IPS-18a (cell line): ENCODE results near the gene TNFRSF1B.

Source experiments
- H3K27ac ChIP-seq: one replicate; pipeline ENCODE4 v1.5.1; 2013; ENCODE audit warnings: low read length
- H3K27me3 ChIP-seq: one replicate; pipeline ENCODE4 v1.6.1; 2013; ENCODE audit warnings: mild to moderate bottlenecking, low read length; ENCODE audit not compliant: control insufficient read depth, insufficient read depth
- H3K36me3 ChIP-seq: one replicate; pipeline ENCODE4 v1.6.1; 2013; ENCODE audit warnings: low read depth, low read length; ENCODE audit not compliant: control insufficient read depth
- H3K4me1 ChIP-seq: one replicate; pipeline ENCODE4 v1.6.1; 2013; ENCODE audit warnings: low read depth, low read length; ENCODE audit not compliant: control insufficient read depth
- H3K4me3 ChIP-seq: one replicate; pipeline ENCODE4 v1.5.1; 2013; ENCODE audit warnings: low read length
- H3K9ac ChIP-seq: one replicate; pipeline ENCODE4 v1.6.1; 2013; ENCODE audit warnings: mild to moderate bottlenecking, low read length, moderate library complexity
- H3K9me3 ChIP-seq: one replicate; pipeline ENCODE4 v1.6.1; 2013; ENCODE audit warnings: low read depth, low read length; ENCODE audit not compliant: control insufficient read depth

TNFRSF1B gene

DNA sequence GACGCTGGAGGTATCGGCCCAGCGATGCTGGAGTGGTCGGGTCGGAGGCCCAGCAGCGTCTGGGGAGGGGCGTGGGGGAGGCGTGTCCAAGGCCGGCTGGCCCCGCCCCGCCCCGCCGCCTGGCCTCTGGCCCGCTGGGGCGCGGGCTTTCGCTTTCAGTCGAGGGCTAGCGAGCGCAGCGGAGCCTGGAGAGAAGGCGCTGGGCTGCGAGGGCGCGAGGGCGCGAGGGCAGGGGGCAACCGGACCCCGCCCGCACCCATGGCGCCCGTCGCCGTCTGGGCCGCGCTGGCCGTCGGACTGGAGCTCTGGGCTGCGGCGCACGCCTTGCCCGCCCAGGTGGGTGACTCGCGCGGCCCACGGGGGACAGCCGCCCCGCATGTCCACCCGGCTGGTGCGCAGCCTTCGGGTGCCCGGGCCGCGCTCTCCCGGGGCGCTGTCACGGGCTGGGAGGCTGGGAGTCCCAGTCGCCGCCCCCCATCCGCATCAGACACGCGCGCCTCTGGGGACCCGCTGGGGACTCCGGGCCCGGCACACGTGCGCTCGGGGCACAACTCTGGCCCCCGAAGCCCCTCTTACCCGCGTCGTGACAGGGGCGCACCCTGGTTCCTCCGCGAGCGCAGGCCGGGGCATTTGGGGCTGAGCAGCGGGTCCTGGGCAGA, at the start of gene TNFRSF1B:
TNFRSF1B (plus strand) TSS at position 158 of the 659 bp plus-strand sequence; CDS start at position 259, 101 bp downstream.
- H3K4me3 ChIP-seq: peak within 1 kb of the TSS; percentile 36
- H3K9me3 ChIP-seq: no peaks in the 10 kb centered on the region
- H3K9ac ChIP-seq: no peak within 1 kb of the TSS
- H3K27ac ChIP-seq: no peak within 1 kb of the TSS
- H3K4me1 ChIP-seq: peaks cover 4% of the 10 kb centered on the region
- H3K36me3 ChIP-seq: no peaks in the 10 kb centered on the region
- H3K27me3 ChIP-seq: peaks cover 53% of the 10 kb centered on the region

DNA sequence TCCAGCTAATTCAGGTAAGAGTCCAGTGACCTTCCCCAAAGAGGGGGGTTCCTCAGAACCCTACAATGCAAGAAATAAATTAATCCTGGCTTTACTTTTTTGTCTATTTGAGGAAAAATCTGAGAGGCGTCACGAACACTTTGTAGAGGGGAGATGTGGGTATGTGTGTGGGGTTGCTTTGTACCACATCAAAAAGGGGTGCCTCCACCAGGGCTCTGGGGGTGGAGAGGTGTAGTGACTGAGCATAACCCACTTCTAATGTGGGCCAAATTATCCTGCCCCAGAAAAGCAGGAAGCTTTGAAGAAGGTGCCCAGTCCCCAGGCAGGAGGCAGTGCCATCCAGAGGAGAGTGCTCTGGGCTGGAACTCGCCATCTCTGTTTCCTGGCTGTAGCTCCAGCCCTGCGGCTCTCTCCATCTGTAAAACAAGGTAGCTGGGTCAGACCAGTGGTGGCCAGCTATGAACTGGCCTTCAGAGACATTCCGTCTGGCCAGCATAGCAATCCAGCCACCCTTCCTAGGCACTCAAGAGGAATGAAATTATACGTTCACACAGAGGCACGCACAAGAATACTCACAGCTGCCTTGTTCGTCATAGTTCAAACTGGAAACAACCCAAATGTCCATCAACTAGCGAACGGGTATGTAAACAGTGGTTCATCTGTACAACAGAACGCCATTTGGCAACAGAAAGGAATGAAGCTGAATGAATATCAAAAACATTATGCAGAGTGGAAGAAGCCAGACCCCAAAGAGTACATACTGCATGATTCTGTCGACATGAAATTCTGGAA, 45.4 kb upstream of the TNFRSF1B start:
- Histone ChIP-seq H3K4me1 (no peaks in the 10 kb centered on the region), H3K9ac (no peak overlapping the region), H3K27me3 (no peaks in the 10 kb centered on the region), H3K36me3 (peaks cover 23% of the 10 kb centered on the region), H3K9me3 (no peaks in the 10 kb centered on the region), H3K4me3 (no peak overlapping the region), H3K27ac (no peak overlapping the region)

DNA sequence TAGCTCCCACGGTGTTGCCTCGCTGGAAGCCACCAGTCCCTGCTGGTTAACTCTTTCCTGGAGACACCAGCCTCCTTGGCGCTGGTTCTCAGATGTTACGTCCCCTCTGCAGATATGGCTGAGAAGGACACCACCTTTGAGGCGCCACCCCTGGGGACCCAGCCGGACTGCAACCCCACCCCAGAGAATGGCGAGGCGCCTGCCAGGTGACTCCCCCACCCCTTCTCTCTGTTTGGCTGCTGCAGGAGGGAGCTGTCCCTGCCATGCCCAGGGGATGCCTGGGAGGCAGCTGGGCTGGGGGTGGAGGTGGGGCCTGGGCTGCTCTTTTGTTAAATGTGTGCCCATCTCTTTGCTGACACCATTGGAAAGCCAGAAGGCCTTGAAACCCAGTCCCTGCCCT, 43.6 kb upstream of the TNFRSF1B start:
- Histone ChIP-seq H3K4me3 (no peak overlapping the region), H3K27me3 (no peaks in the 10 kb centered on the region), H3K9ac (no peak overlapping the region), H3K4me1 (no peaks in the 10 kb centered on the region), H3K36me3 (peaks cover 19% of the 10 kb centered on the region), H3K9me3 (no peaks in the 10 kb centered on the region), H3K27ac (no peak overlapping the region)

DNA sequence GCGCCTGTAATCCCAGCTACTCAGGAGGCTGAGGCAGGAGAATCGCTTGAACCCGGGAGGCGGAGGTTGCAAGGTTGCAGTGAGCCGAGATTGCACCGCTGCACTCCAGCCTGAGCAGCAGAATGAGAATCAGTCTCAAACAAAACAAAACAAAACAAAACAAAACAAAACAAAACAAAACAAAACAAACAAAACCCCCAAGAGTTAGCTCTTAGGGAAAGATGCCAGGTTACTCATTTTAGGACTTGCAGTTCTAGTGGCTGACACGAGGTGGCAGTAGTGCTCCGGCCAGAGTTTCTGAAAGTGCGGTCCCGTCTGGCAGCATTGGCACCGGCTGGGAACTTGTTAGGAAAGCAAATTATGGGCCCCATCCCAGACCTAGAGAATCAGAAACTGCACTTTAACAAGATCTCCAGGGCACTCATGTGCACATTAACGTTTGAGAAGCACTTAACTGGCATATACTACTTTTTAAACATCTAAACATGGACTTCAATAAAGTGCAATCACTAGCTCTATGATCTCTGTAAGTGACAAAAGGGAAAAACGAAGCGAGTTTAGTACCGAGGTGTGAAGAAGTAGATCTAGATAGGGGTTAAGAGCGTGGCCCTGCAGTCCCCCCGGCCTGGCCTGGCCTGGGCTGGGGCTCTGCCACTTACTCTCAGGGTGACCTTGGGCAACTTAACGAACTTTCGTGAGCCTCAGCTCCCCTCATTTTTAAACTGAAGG, 41.9 kb upstream of the TNFRSF1B start:
- no peaks in the 10 kb centered on the region for H3K4me1 ChIP-seq
- H3K9ac ChIP-seq: no peak overlapping the region
- H3K4me3 ChIP-seq: no peak overlapping the region
- no peak overlapping the region for H3K27ac ChIP-seq
- H3K9me3 ChIP-seq: no peaks in the 10 kb centered on the region
- peaks cover 20% of the 10 kb centered on the region for H3K36me3 ChIP-seq
- H3K27me3 ChIP-seq: no peaks in the 10 kb centered on the region

DNA sequence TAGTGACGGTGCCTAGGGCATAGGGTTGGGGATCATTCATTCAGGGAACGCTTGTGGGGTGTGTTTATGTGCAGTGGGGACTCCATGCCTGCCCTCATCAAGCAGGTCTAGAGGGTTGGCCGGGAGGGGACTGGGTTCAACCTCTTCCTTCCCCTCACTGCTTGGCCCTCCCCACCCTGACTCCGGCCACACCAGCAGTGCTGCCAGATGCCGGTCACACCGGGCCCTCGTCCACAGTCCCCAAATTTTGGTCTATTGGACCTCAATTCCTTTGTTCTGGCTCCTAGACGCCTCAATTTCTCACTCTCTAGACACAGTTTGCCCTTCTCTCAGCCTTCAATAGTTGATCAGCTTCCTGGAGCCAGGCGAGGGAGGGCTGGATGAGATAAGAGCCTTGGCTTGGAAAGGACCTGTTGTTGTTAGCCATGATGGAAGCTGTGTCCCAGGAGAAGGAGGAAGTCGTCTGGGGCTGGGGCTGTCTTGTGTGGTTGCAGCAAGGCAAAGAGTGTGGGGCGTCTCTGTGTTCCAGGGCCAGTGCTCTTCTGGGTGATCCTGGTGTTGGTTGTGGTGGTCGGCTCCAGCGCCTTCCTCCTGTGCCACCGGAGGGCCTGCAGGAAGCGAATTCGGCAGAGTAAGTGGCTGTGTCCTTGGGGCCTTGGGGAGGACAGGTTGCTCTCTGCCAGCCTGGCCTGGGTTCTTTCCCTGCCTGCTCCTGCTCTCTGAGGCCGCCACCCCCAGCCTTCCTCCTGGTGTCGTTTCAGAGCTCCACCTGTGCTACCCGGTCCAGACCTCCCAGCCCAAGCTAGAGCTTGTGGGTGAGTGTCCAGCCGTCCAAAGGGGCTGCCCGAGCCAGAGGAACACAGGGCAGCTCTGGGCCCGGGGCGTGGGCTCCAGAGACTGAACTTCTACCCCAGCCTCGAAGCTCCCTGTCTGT, 41.1 kb upstream of the TNFRSF1B start:
- H3K9ac ChIP-seq: no peak overlapping the region
- H3K27me3 ChIP-seq: no peaks in the 10 kb centered on the region
- H3K27ac ChIP-seq: no peak overlapping the region
- H3K9me3 ChIP-seq: no peaks in the 10 kb centered on the region
- H3K4me1 ChIP-seq: no peaks in the 10 kb centered on the region
- peaks cover 15% of the 10 kb centered on the region for H3K36me3 ChIP-seq
- no peak overlapping the region for H3K4me3 ChIP-seq

- H3K4me3 ChIP-seq: no peak overlapping the region
- H3K9ac ChIP-seq: no peak overlapping the region
- H3K36me3 ChIP-seq: peaks cover 6% of the 10 kb centered on the region
These were observed 40.0 kb upstream of the TNFRSF1B start for GRCh38 chr1:12126781-12127180.

GRCh38 chr1:12127206-12127810, 39.5 kb upstream of the TNFRSF1B start:
- no peak overlapping the region for H3K9ac ChIP-seq

More at GRCh38 chr1:12126781-12127180, 40.0 kb upstream of the TNFRSF1B start:
- Histone ChIP-seq H3K27me3 (no peaks in the 10 kb centered on the region), H3K9me3 (no peaks in the 10 kb centered on the region), H3K4me1 (no peaks in the 10 kb centered on the region), H3K27ac (no peak overlapping the region)

DNA sequence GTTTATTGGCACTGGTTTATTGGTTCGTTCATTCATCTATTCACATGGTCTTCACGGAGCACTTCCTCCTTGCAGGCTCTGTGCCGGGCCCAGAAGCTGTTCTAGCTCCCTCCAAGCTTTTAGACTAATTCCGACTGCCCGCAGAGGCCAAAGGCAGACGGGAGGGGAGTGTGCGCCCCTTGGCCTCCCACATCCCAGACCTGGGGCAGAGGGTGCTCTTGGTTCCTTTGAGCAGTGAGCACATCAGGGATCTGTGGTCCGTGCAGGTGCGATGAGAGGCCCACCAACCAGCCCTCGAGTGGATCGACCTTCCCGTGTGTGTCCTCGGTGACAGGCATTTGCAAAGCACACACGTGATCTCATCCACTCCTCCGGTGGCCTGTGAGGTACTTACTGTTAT, 38.7 kb upstream of the TNFRSF1B start:
- Histone ChIP-seq H3K4me3 (no peak overlapping the region), H3K9ac (no peak overlapping the region), H3K9me3 (no peaks in the 10 kb centered on the region), H3K36me3 (peaks cover 6% of the 10 kb centered on the region), H3K27me3 (no peaks in the 10 kb centered on the region), H3K4me1 (no peaks in the 10 kb centered on the region), H3K27ac (no peak overlapping the region)

More at GRCh38 chr1:12127206-12127810, 39.5 kb upstream of the TNFRSF1B start:
- H3K27ac ChIP-seq: no peak overlapping the region
- H3K9me3 ChIP-seq: no peaks in the 10 kb centered on the region
- H3K27me3 ChIP-seq: no peaks in the 10 kb centered on the region
- peaks cover 6% of the 10 kb centered on the region for H3K36me3 ChIP-seq
- H3K4me1 ChIP-seq: no peaks in the 10 kb centered on the region
- H3K4me3 ChIP-seq: no peak overlapping the region

GRCh38 chr1:12129624-12130023, 37.2 kb upstream of the TNFRSF1B start:
- H3K36me3 ChIP-seq: peaks cover 6% of the 10 kb centered on the region
- no peaks in the 10 kb centered on the region for H3K4me1 ChIP-seq
- H3K9me3 ChIP-seq: no peaks in the 10 kb centered on the region
- no peaks in the 10 kb centered on the region for H3K27me3 ChIP-seq
- no peak overlapping the region for H3K4me3 ChIP-seq
- H3K27ac ChIP-seq: no peak overlapping the region
- no peak overlapping the region for H3K9ac ChIP-seq

DNA sequence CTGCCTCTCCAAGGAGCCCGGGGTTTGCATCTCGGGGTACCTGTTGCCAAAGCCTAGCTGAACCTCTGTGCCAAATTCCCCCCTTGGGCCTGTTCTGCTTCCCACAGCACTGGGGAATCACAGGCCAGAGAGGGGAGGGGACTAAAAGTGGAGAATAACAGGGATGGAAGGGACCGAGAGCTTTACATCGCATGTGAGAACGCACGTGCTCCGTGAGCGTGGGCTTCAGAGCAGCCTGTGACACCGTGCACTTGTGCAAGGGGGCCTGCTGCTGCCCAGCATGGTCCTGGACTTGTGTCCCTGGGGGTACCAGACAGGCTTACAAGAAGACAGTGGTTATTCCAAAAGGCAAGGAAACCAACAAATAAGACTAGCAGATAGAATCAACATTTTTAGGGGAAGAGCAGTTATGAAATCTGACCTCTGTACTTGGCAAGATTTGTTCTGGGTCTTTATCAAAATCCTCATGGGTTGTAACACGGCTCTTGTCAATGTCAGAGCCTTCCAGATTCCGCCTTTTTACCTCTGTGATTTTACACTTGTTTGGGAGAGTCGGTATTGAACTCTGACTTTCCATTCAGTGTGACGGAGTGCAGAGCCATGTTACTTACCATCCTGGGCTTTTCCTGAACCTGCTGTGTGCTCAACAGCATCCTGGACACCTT, 36.2 kb upstream of the TNFRSF1B start:
- Histone ChIP-seq H3K4me1 (no peaks in the 10 kb centered on the region), H3K27ac (no peak overlapping the region), H3K4me3 (no peak overlapping the region), H3K9me3 (no peaks in the 10 kb centered on the region), H3K9ac (no peak overlapping the region), H3K27me3 (no peaks in the 10 kb centered on the region), H3K36me3 (peaks cover 6% of the 10 kb centered on the region)
